ENCODE data around the gene HIVEP1.

The HIVEP1 gene

DNA sequence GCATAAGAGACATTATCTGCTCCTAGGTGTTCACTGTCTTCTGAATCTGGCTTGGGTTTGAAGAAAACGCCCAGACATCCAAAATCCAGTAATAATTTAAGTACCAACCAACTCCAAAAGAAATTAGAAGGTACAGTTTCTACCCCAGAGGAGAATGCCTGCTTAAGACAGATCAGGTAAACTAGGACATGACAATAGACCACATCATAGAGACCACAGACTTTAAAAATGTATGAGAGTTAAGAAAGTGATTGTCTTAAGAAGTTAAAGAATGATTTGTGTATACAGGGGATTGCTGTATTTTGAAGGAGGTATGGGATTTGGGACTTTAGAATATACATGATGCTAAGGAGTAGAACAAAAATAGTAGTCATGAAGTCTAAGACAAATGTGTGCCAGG lies 157.3 kb downstream of the HIVEP1 start:
- DNase-seq (ENCODE audit: low read depth): no peak
- H3K4me3 ChIP-seq (ENCODE audit: low read depth, low read length): no peak overlapping the region
- TF ChIP-seq, protein P1, sequence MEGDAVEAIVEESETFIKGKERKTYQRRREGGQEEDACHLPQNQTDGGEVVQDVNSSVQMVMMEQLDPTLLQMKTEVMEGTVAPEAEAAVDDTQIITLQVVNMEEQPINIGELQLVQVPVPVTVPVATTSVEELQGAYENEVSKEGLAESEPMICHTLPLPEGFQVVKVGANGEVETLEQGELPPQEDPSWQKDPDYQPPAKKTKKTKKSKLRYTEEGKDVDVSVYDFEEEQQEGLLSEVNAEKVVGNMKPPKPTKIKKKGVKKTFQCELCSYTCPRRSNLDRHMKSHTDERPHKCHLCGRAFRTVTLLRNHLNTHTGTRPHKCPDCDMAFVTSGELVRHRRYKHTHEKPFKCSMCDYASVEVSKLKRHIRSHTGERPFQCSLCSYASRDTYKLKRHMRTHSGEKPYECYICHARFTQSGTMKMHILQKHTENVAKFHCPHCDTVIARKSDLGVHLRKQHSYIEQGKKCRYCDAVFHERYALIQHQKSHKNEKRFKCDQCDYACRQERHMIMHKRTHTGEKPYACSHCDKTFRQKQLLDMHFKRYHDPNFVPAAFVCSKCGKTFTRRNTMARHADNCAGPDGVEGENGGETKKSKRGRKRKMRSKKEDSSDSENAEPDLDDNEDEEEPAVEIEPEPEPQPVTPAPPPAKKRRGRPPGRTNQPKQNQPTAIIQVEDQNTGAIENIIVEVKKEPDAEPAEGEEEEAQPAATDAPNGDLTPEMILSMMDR (IDR thresholded peaks at IDR 0.05; ENCODE audit: low read depth, low read length, missing control alignments): no peak

GRCh38 chr6:12170351-12171092 lies 158.4 kb downstream of the HIVEP1 start:
- no peak for DNase-seq (ENCODE audit: low read depth)
- TF ChIP-seq, protein P1 (IDR thresholded peaks at IDR 0.05; ENCODE audit: low read depth, low read length, missing control alignments): no peak
- H3K4me3 ChIP-seq (ENCODE audit: low read depth, low read length): no peak overlapping the region

GRCh38 chr6:12171717-12172116 lies 159.6 kb downstream of the HIVEP1 start:
- DNase-seq (ENCODE audit: low read depth): no peak
- TF ChIP-seq, protein P1 (IDR thresholded peaks at IDR 0.05; ENCODE audit: low read depth, low read length, missing control alignments): no peak

GRCh38 chr6:12172572-12172971 lies 160.5 kb downstream of the HIVEP1 start:
- TF ChIP-seq, protein P1 (IDR thresholded peaks at IDR 0.05; ENCODE audit: low read depth, low read length, missing control alignments): no peak
- no peak for DNase-seq (ENCODE audit: low read depth)
- no peak overlapping the region for H3K4me3 ChIP-seq (ENCODE audit: low read depth, low read length)

More at GRCh38 chr6:12171717-12172116, 159.6 kb downstream of the HIVEP1 start:
- H3K4me3 ChIP-seq (ENCODE audit: low read depth, low read length): no peak overlapping the region

DNA sequence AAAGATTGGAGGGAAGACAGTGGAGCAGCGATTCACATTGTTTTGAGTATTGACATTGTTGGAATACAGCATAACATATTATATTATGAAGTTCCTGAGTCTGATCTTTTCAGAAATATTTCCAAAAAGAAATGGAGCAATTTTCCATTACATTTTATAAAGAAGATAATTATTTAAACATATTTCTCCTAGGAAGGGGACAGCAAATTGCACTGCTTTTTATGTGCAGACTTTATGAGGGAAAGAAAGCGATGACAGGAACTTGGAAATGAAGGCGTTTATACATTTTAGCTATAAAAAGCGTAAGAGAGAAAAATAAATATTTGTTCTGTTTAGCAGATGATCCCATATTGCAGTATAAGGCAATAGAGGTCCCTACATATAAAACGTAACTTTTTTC lies 161.1 kb downstream of the HIVEP1 start:
- no peak overlapping the region for H3K4me3 ChIP-seq (ENCODE audit: low read depth, low read length)
- TF ChIP-seq, protein P1 (IDR thresholded peaks at IDR 0.05; ENCODE audit: low read depth, low read length, missing control alignments): no peak
- DNase-seq (ENCODE audit: low read depth): no peak

DNA sequence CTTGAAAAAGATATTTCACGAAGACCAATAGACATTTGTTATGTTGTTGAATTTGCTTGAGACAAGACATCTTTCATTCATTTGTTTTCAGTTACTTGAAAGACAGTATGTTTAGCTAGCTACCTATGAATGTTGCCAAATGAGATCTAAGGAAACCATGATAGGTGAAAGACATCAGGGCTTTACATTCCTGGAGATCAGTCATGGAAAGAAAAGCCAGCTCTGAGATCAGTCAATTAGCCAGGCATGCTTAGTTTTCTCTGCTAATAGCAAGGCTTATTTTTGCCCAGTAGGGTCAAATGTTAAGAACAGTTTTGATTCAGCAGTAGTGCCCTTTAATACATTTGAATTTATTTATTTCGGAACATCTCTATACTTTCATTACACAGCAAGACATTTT lies 161.5 kb downstream of the HIVEP1 start:
- no peak overlapping the region for H3K4me3 ChIP-seq (ENCODE audit: low read depth, low read length)
- DNase-seq (ENCODE audit: low read depth): no peak
- TF ChIP-seq, protein P1 (IDR thresholded peaks at IDR 0.05; ENCODE audit: low read depth, low read length, missing control alignments): no peak

DNA sequence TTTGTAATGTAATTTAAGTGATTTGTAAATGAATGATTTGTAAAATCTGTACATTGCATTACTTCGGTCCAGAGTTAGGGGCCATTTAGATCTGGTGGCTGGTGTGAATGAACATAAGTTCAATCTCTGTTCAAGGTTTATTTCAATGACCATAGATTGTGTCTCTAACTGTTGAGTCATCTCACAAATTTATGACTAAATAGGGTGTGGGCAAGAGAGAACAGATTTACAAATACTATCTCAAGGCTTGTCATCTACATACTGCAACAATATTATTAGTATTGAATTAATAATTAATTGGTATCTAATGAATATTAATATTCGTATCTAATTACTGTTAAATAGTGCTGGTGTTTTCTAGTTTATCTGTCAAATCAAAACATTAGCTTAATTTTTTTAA lies 162.8 kb downstream of the HIVEP1 start:
- TF ChIP-seq, protein P1 (IDR thresholded peaks at IDR 0.05; ENCODE audit: low read depth, low read length, missing control alignments): no peak
- no peak for DNase-seq (ENCODE audit: low read depth)
- H3K4me3 ChIP-seq (ENCODE audit: low read depth, low read length): no peak overlapping the region
